ENCODE measurements around the gene ZNF232. TPM values are rescaled to one million over a fixed set of nuclear protein-coding genes. Genes with fewer than 3 reads are reported as not detected.
"Not testable (repeated sequence)": the region's sequence is repeated elsewhere in the genome, so short reads cannot be mapped to it uniquely, and the experiment has no call there.

ZNF232 gene
- total RNA-seq, 6 experiments from 2014 or later, result 3.3 to 5.0 (median 4.5) TPM

- no peaks in the 10 kb centered on the region for H3K36me3 ChIP-seq
- no peaks in the 10 kb centered on the region for H3K4me1 ChIP-seq
- intact Hi-C loops (cut with DNase I), result no loop called here
- WGBS (ENCODE audit: insufficient coverage, low coverage, low lambda C conversion rate, missing lambda C conversion rate), result 72% methylated on average over 2 of the region's 7 CpGs
- H3K27ac ChIP-seq, result no peak overlapping the region
- H3K27me3 ChIP-seq, result no peaks in the 10 kb centered on the region
- H3K4me3 ChIP-seq, result no peak overlapping the region
- H3K9me3 ChIP-seq, result no peaks in the 10 kb centered on the region
- TF ChIP-seq POLR2A (IDR thresholded peaks at IDR 0.05), result no peak
- TF ChIP-seq CTCF (IDR thresholded peaks at IDR 0.05), result no peak
- ATAC-seq, result no peak
- no peak for DNase-seq
These were observed 19.6 kb upstream of the ZNF232 start for GRCh38 chr17:5131146-5131715.

GRCh38 chr17:5130687-5131086, 19.0 kb upstream of the ZNF232 start:
- H3K4me3 ChIP-seq; H3K4me1 ChIP-seq; H3K9me3 ChIP-seq; intact Hi-C loops (cut with DNase I); H3K27me3 ChIP-seq; DNase-seq; H3K36me3 ChIP-seq; ATAC-seq; H3K27ac ChIP-seq: not testable (repeated sequence)
- WGBS (ENCODE audit: insufficient coverage, low coverage, low lambda C conversion rate, missing lambda C conversion rate), result no CpG with 5 or more reads among the region's 5 CpGs

GRCh38 chr17:5130261-5130660, 18.6 kb upstream of the ZNF232 start:
- H3K4me3 ChIP-seq; H3K27me3 ChIP-seq; H3K27ac ChIP-seq; DNase-seq; ATAC-seq; H3K9me3 ChIP-seq; H3K4me1 ChIP-seq; H3K36me3 ChIP-seq; intact Hi-C loops (cut with DNase I): not testable (repeated sequence)
- 70% methylated on average over 3 of the region's 10 CpGs for WGBS (ENCODE audit: insufficient coverage, low coverage, low lambda C conversion rate, missing lambda C conversion rate)

- H3K9me3 ChIP-seq; intact Hi-C loops (cut with DNase I); ATAC-seq; H3K27ac ChIP-seq; H3K4me1 ChIP-seq; DNase-seq; H3K4me3 ChIP-seq; H3K36me3 ChIP-seq; H3K27me3 ChIP-seq: not testable (repeated sequence)
- 69% methylated on average over 2 of the region's 8 CpGs for WGBS (ENCODE audit: insufficient coverage, low coverage, low lambda C conversion rate, missing lambda C conversion rate)
These were observed 18.1 kb upstream of the ZNF232 start for GRCh38 chr17:5129770-5130169.

GRCh38 chr17:5128905-5129535, 17.3 kb upstream of the ZNF232 start:
- ATAC-seq (no peak), DNase-seq (peak in 1 of 3 donors; percentile 29)
- Histone ChIP-seq H3K4me3 (no peak overlapping the region), H3K27ac (no peak overlapping the region), H3K36me3 (no peaks in the 10 kb centered on the region), H3K4me1 (no peaks in the 10 kb centered on the region), H3K9me3 (no peaks in the 10 kb centered on the region), H3K27me3 (no peaks in the 10 kb centered on the region)
- TF ChIP-seq CTCF (IDR thresholded peaks at IDR 0.05) (no peak), POLR2A (IDR thresholded peaks at IDR 0.05) (no peak)
- 80% methylated on average over 1 of the region's 11 CpGs for WGBS (ENCODE audit: insufficient coverage, low coverage, low lambda C conversion rate, missing lambda C conversion rate)
- intact Hi-C loops (cut with DNase I), result no loop called here

GRCh38 chr17:5128387-5128786, 16.7 kb upstream of the ZNF232 start:
- WGBS (ENCODE audit: insufficient coverage, low coverage, low lambda C conversion rate, missing lambda C conversion rate), result 57% methylated on average over 5 of the region's 8 CpGs

More at GRCh38 chr17:5128387-5128786, 16.7 kb upstream of the ZNF232 start:
- H3K4me3 ChIP-seq; H3K27ac ChIP-seq; H3K9me3 ChIP-seq; H3K36me3 ChIP-seq; intact Hi-C loops (cut with DNase I); ATAC-seq; H3K27me3 ChIP-seq; H3K4me1 ChIP-seq: not testable (repeated sequence)
- peak in 1 of 3 donors; percentile 25 for DNase-seq
